Measurements from ENCODE around the gene HOXC9. TPM values are rescaled to one million over a fixed set of nuclear protein-coding genes. Genes with fewer than 3 reads are reported as not detected.
"Not testable (repeated sequence)": the region's sequence is repeated elsewhere in the genome, so short reads cannot be mapped to it uniquely, and the experiment has no call there.

Gene HOXC9
- polyA plus RNA-seq, 4 donors: 19.1 to 33.6 (median 28.1) TPM

- DNase-seq (ENCODE audit: low read depth in 4 of 4, low spot score in 2 of 4): no peak
These were observed 36.8 kb downstream of the HOXC9 start for GRCh38 chr12:54036620-54037359.

GRCh38 chr12:54037360-54038283 lies 37.7 kb downstream of the HOXC9 start:
- no peak for DNase-seq (ENCODE audit: low read depth in 4 of 4, low spot score in 2 of 4)

GRCh38 chr12:54038284-54038870 lies 38.4 kb downstream of the HOXC9 start:
- no peak for DNase-seq (ENCODE audit: low read depth in 4 of 4, low spot score in 2 of 4)

- no peak for DNase-seq (ENCODE audit: low read depth in 4 of 4, low spot score in 2 of 4)
These were observed 39.0 kb downstream of the HOXC9 start for GRCh38 chr12:54038871-54039414.

- DNase-seq (ENCODE audit: low read depth in 4 of 4, low spot score in 2 of 4): no peak
These were observed 39.6 kb downstream of the HOXC9 start for GRCh38 chr12:54039417-54040147.

GRCh38 chr12:54040148-54040494 lies 40.2 kb downstream of the HOXC9 start:
- no peak for DNase-seq (ENCODE audit: low read depth in 4 of 4, low spot score in 2 of 4)

- DNase-seq (ENCODE audit: low read depth in 4 of 4, low spot score in 2 of 4): no peak
These were observed 40.7 kb downstream of the HOXC9 start for GRCh38 chr12:54040648-54041047.

- no peak for DNase-seq (ENCODE audit: low read depth in 4 of 4, low spot score in 2 of 4)
These were observed 41.2 kb downstream of the HOXC9 start for GRCh38 chr12:54041097-54041690.

- not testable (repeated sequence) for DNase-seq (ENCODE audit: low read depth in 4 of 4, low spot score in 2 of 4)
These were observed 42.1 kb downstream of the HOXC9 start for GRCh38 chr12:54042033-54042432.

GRCh38 chr12:54042970-54043853 lies 43.3 kb downstream of the HOXC9 start:
- DNase-seq (ENCODE audit: low read depth in 4 of 4, low spot score in 2 of 4): peak in 2 of 4 donors; percentile 58 to 75

GRCh38 chr12:54044425-54045103 lies 44.6 kb downstream of the HOXC9 start:
- peak in 1 of 4 donors; percentile 4 for DNase-seq (ENCODE audit: low read depth in 4 of 4, low spot score in 2 of 4)

- no peak for DNase-seq (ENCODE audit: low read depth in 4 of 4, low spot score in 2 of 4)
These were observed 45.4 kb downstream of the HOXC9 start for GRCh38 chr12:54045401-54045800.

GRCh38 chr12:54045868-54046521 lies 46.0 kb downstream of the HOXC9 start:
- DNase-seq (ENCODE audit: low read depth in 4 of 4, low spot score in 2 of 4): peak in 2 of 4 donors; percentile 8 to 39

- DNase-seq (ENCODE audit: low read depth in 4 of 4, low spot score in 2 of 4): peak in 3 of 4 donors; percentile 18 to 36 (median 24)
These were observed 46.8 kb downstream of the HOXC9 start for GRCh38 chr12:54046809-54047159.

- DNase-seq (ENCODE audit: low read depth in 4 of 4, low spot score in 2 of 4): peak in 3 of 4 donors; percentile 24 to 52 (median 45)
These were observed 47.4 kb downstream of the HOXC9 start for GRCh38 chr12:54047160-54047963.

- DNase-seq (ENCODE audit: low read depth in 4 of 4, low spot score in 2 of 4): no peak
These were observed 48.0 kb downstream of the HOXC9 start for GRCh38 chr12:54047964-54048303.

- no peak for DNase-seq (ENCODE audit: low read depth in 4 of 4, low spot score in 2 of 4)
These were observed 48.6 kb downstream of the HOXC9 start for GRCh38 chr12:54048406-54049093.

All from left renal cortex interstitium (tissue), 4 donors.